K562 (cell line): ENCODE results near the gene HLCS. TPM values are rescaled to one million over a fixed set of nuclear protein-coding genes. Genes with fewer than 3 reads are reported as not detected.

Source experiments
- CEBPB ChIP-seq: fragments of 450-650 bp; IDR thresholded peaks from 2 replicates; pipeline ENCODE4 v1.6.1; 2016; ENCODE audit warnings: missing genetic modification characterization, missing compliant biosample characterization
- COPS2 ChIP-seq: fragments of 450-650 bp; conservative IDR thresholded peaks from 2 replicates; pipeline ENCODE4 v1.6.1; 2016; ENCODE audit warnings: mild to moderate bottlenecking, moderate library complexity
- MEF2D ChIP-seq: conservative IDR thresholded peaks from 2 replicates; pipeline ENCODE4 v1.6.1; 2016; ENCODE audit warnings: low read depth, missing genetic modification characterization, missing compliant biosample characterization
- NUFIP1 ChIP-seq: fragments of 450-650 bp; IDR thresholded peaks from 2 replicates; pipeline ENCODE4 v1.6.1; 2018; ENCODE audit not compliant: partially characterized antibody
- OTX1 ChIP-seq: fragments of 450-650 bp; formaldehyde crosslinking; IDR thresholded peaks from 2 replicates; pipeline ENCODE4 v1.4.0; 2022; ENCODE audit warnings: mild to moderate bottlenecking
- PTBP1 ChIP-seq: fragments of 200-400 bp; formaldehyde crosslinking; IDR thresholded peaks from 2 replicates; pipeline ENCODE4 v1.6.1; 2017; ENCODE audit warnings: low read depth, low read length
- SRSF7 ChIP-seq: fragments of 200-400 bp; formaldehyde crosslinking; optimal IDR thresholded peaks from 2 replicates; pipeline ENCODE3; 2017; ENCODE audit warnings: mild to moderate bottlenecking, low read depth, low read length
- SUPT5H ChIP-seq: fragments of 450-650 bp; IDR thresholded peaks from 2 replicates; pipeline ENCODE4 v1.6.1; 2016
- ZBTB9 ChIP-seq: fragments of 450-650 bp; formaldehyde crosslinking; IDR thresholded peaks from 2 replicates; pipeline ENCODE4 v1.4.0; 2020; ENCODE audit warnings: mild to moderate bottlenecking, moderate library complexity
- ZEB2 ChIP-seq: fragments of 450-650 bp; IDR thresholded peaks from 2 replicates; pipeline ENCODE4 v1.6.1; 2016
- ZNF318 ChIP-seq, 2 experiments: fragments of 450-650 bp; IDR thresholded peaks; 2 replicates each; pipeline ENCODE4 v1.6.1; 2016; ENCODE audit warnings: mild to moderate bottlenecking in 2 of 2, borderline replicate concordance in 1 of 2, low read depth in 1 of 2, moderate library complexity in 1 of 2
- polyA plus RNA-seq, 8 experiments: library from polyadenylated mRNA; depleted of rRNA in 4 of 8; stranded (reverse) in 5 of 8; unstranded in 3 of 8; fragments of >200 nt; fragmentation: Nextera tagmentation in 2 of 8; fragmentation: Illumina TruSeq in 1 of 8; extraction: Ambion mirVana in 2 of 8; extraction: Trizol in 1 of 8; gene quantifications; 2 replicates each; pipeline versions ENCODE4 v1.2.1 to v1.2.3, GENCODE V29; 2011 to 2014; ENCODE audit warnings: inconsistent platforms in 1 of 8, missing spikeins in 1 of 8
- total RNA-seq, 7 experiments: library from RNA; depleted of rRNA in 6 of 7; stranded (reverse); fragments of >200 nt in 6 of 7; fragmentation: Illumina TruSeq in 2 of 7; extraction: Trizol in 2 of 7; gene quantifications; 2 replicates each; pipeline versions ENCODE4 v1.2.1 to v1.2.3, GENCODE V29; 2011 to 2021; ENCODE audit warnings: low replicate concordance in 1 of 7
- TF ChIP-seq, protein P1 (sequence below), 2 experiments: fragments of 450-650 bp; IDR thresholded peaks; 2 replicates each; pipeline ENCODE4 v1.6.1; 2016
- TF ChIP-seq, protein P2 (sequence below): fragments of 450-650 bp; formaldehyde crosslinking; IDR thresholded peaks from 2 replicates; pipeline ENCODE4 v1.4.0; 2020; ENCODE audit warnings: mild to moderate bottlenecking

HLCS gene
- total and polyA plus RNA-seq, 9 of the 15 experiments (the other 6 are each of a cell fraction or from before 2014, with no cell fraction given): 3.0 to 21.5 (median 17.1) TPM

DNA sequence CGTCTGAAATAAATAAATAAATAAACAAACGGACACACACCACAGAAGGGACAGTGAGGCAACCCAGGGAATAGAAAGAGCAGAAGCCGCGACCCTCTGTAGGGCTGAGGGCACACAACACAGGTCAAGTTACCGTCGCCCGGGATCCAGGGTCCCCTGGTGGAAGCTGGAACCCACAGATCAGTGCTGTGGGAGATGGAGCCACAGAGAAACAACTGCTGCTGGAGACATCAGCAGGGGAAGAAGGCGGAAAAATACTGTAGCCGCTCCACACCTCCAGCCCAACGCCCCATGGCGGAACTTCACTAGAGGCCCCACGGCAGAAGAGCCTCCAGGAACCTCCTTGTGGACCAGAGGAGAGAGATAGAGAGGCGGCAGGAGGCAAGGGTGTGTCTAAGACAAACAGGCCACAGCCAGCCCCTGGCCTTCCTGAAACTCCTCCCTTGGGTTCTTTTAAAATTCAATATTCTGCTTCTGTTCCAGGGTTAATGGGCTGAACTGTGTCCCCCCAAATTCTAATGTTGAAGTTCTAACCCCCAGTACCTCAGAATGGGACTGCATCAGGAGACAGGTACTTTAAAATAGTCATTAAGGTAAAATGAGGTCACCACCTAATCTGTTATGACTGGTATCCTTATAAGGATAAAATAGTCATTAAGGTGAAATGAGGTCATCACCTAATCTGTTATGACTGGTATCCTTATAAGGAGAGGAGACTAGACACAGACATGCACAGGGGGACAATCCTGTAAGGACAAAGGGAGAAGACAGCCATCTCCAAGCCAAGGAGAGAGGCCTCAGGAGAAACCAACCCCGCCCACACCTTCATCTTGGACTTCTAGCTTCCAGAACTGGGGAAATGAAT is 7.7 kb upstream of the HLCS start (continued):
- TF ChIP-seq, protein P1, sequence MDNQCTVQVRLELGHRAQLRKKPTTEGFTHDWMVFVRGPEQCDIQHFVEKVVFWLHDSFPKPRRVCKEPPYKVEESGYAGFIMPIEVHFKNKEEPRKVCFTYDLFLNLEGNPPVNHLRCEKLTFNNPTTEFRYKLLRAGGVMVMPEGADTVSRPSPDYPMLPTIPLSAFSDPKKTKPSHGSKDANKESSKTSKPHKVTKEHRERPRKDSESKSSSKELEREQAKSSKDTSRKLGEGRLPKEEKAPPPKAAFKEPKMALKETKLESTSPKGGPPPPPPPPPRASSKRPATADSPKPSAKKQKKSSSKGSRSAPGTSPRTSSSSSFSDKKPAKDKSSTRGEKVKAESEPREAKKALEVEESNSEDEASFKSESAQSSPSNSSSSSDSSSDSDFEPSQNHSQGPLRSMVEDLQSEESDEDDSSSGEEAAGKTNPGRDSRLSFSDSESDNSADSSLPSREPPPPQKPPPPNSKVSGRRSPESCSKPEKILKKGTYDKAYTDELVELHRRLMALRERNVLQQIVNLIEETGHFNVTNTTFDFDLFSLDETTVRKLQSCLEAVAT (IDR thresholded peaks at IDR 0.05): 0 out of 4 replicates have a peak, but pooled peaks of 1 of the 2 experiments have one; percentile 39
- TF ChIP-seq ZBTB9 (CRISPR knock-in tag) (no peak), ZEB2 (peak; percentile 57; the same call in 1 of the 2 replicates), NUFIP1 (no peak), PTBP1 (no peak), COPS2 (no peak), SUPT5H (no peak), OTX1 (CRISPR knock-in tag) (no peak), CEBPB (tag) (no peak), SRSF7 (no peak), MEF2D (tag) (no peak; the same call in 1 of the 2 replicates), ZNF318 (IDR thresholded peaks at IDR 0.05; ENCODE audit: borderline replicate concordance in 1 of 2, low read depth in 1 of 2) (0 out of 4 replicates have a peak, but pooled peaks of 1 of the 2 experiments have one; percentile 32)
- TF ChIP-seq, protein P2, sequence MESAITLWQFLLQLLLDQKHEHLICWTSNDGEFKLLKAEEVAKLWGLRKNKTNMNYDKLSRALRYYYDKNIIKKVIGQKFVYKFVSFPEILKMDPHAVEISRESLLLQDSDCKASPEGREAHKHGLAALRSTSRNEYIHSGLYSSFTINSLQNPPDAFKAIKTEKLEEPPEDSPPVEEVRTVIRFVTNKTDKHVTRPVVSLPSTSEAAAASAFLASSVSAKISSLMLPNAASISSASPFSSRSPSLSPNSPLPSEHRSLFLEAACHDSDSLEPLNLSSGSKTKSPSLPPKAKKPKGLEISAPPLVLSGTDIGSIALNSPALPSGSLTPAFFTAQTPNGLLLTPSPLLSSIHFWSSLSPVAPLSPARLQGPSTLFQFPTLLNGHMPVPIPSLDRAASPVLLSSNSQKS: no peak
